Kidney epithelial cell (primary cell): ENCODE data around the gene DVL1. TPM values are rescaled to one million over a fixed set of nuclear protein-coding genes. Genes with fewer than 3 reads are reported as not detected.

Experiments used
- DNase-seq: peaks from one replicate; pipeline ENCODE4 v3.0.0-alpha.2; 2010; ENCODE audit warnings: low read depth
- H3K27me3 ChIP-seq: 2 replicates; pipeline ENCODE4 v1.6.0; 2011; ENCODE audit warnings: low read length; ENCODE audit not compliant: control insufficient read depth, insufficient read depth
- H3K36me3 ChIP-seq: 2 replicates; pipeline ENCODE4 v1.5.1; 2011; ENCODE audit warnings: low read length; ENCODE audit not compliant: control insufficient read depth, insufficient read depth
- H3K4me3 ChIP-seq: 2 replicates; pipeline ENCODE4 v1.5.1; 2011; ENCODE audit warnings: low read depth, mild to moderate bottlenecking, control low read depth, low read length
- total RNA-seq: library from RNA; depleted of rRNA; stranded (reverse); fragments of >200 nt; gene quantifications from 2 replicates; pipeline ENCODE4 v1.2.3, GENCODE V29; 2015
- TF ChIP-seq, protein P1 (sequence below): IDR thresholded peaks from 2 replicates; pipeline ENCODE4 v1.5.1; 2011; ENCODE audit warnings: mild to moderate bottlenecking, moderate library complexity, low read length, control low read depth, inconsistent platforms; ENCODE audit not compliant: insufficient read depth, poor library complexity, severe bottlenecking

The DVL1 gene
- total RNA-seq, 1 donor from 2014 or later, result 87.3 TPM

DNA sequence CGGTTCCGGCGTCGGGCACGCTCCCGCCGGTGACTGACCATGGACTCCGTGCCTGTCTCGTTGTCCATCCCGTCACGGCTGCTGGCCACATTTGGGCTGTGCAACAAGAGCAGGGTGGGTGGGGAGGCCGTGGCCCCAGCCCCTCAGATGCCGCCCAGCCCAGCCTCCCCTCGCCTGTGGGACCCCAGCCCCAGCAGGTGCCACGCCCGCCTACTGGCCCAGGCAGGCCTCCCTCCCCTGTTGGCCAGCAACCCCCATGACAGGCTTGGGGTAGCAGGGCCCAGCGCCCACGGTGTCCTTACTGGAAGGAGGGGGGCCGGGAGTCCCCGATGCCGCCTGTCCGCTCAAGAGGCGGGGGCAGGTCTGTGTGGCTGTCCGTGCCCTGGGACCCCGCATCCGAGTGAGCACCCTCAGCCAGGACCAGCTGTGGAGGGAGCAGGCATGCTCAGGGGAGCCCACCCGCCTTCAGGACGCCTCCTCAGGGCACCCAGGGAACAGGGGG, 7.1 kb downstream of the DVL1 start:
- TF ChIP-seq, protein P1, sequence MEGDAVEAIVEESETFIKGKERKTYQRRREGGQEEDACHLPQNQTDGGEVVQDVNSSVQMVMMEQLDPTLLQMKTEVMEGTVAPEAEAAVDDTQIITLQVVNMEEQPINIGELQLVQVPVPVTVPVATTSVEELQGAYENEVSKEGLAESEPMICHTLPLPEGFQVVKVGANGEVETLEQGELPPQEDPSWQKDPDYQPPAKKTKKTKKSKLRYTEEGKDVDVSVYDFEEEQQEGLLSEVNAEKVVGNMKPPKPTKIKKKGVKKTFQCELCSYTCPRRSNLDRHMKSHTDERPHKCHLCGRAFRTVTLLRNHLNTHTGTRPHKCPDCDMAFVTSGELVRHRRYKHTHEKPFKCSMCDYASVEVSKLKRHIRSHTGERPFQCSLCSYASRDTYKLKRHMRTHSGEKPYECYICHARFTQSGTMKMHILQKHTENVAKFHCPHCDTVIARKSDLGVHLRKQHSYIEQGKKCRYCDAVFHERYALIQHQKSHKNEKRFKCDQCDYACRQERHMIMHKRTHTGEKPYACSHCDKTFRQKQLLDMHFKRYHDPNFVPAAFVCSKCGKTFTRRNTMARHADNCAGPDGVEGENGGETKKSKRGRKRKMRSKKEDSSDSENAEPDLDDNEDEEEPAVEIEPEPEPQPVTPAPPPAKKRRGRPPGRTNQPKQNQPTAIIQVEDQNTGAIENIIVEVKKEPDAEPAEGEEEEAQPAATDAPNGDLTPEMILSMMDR, result no peak
- H3K36me3 ChIP-seq, result peaks cover 2% of the 10 kb centered on the region
- no peaks in the 10 kb centered on the region for H3K27me3 ChIP-seq
- no peak overlapping the region for H3K4me3 ChIP-seq
- DNase-seq, result no peak

DNA sequence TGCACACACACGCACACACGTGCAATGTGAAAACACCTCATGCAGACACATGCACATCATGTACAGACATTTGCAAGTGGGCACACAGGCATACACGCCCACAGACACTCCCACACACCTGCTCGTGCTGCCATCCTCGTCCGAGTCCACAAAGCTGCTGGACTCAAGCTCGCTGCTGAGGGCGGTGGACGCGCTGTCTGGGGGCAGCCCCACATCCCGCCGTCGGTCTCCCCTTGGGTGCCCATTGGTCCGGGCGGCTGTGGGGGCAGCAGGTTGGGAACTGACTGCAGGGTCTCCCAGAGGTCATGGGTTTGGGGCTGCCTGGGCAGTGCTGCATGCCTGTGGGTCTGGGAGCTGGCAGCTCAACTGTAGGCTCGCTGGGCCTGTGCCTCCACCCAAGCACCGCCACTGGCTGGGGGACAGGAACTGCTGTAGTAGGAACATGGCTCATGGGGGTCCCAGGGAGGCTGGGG, 7.6 kb downstream of the DVL1 start:
- Histone ChIP-seq H3K27me3 (no peaks in the 10 kb centered on the region), H3K4me3 (no peak overlapping the region), H3K36me3 (peaks cover 2% of the 10 kb centered on the region)
- DNase-seq, result no peak
- TF ChIP-seq, protein P1, result no peak

GRCh38 chr1:1340791-1341548, 8.2 kb downstream of the DVL1 start:
- Histone ChIP-seq H3K4me3 (no peak overlapping the region), H3K27me3 (no peaks in the 10 kb centered on the region), H3K36me3 (peaks cover 2% of the 10 kb centered on the region)
- TF ChIP-seq, protein P1, result no peak
- no peak for DNase-seq

- DNase-seq, result no peak
- Histone ChIP-seq H3K36me3 (peaks cover 2% of the 10 kb centered on the region), H3K27me3 (no peaks in the 10 kb centered on the region), H3K4me3 (no peak overlapping the region)
- TF ChIP-seq, protein P1, result no peak
Observed at GRCh38 chr1:1340185-1340584, 9.0 kb downstream of the DVL1 start.

- H3K27me3 ChIP-seq, result no peaks in the 10 kb centered on the region
- no peak overlapping the region for H3K4me3 ChIP-seq
- peaks cover 2% of the 10 kb centered on the region for H3K36me3 ChIP-seq
- TF ChIP-seq, protein P1, result no peak
- no peak for DNase-seq
Observed at GRCh38 chr1:1338278-1338677, 10.9 kb downstream of the DVL1 start.

DNA sequence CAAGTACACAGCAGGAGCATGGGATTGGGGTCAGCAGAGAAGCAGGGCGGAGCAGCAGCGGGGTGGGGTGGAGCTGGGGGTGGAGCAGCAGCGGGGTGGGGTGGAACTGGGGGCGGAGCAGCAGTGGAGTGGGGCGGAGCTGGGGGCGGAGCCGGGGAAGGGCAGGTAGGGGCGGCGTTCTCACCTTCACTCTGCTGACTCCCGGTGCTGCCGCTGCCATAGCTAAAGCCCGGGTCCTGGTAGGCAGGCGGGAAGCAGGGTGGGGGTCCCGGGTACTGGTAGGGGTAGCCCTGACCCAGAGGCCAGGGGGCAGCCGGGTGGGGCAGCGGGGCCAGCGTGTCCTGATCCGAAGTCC, 11.4 kb downstream of the DVL1 start:
- DNase-seq, result no peak
- H3K36me3 ChIP-seq, result peaks cover 2% of the 10 kb centered on the region
- H3K27me3 ChIP-seq, result no peaks in the 10 kb centered on the region
- TF ChIP-seq, protein P1, result no peak
- H3K4me3 ChIP-seq, result no peak overlapping the region
